ENCODE results near the gene RFXANK. TPM values are rescaled to one million over a fixed set of nuclear protein-coding genes. Genes with fewer than 3 reads are reported as not detected.

The RFXANK gene
- total RNA-seq, 2 donors from 2014 or later = 88.9 to 95.8 TPM

Other genes starting within 250 kb of the RFXANK start
- 100 to 1,000 TPM; 120 to 128 TPM for gene SUGP2, start 158.7 kb upstream of the RFXANK start, total RNA-seq
- 10 to 100 TPM; 19.6 to 44.4 TPM for gene ARMC6, start 158.7 kb upstream of the RFXANK start, total RNA-seq
- 10 to 100 TPM; 14.1 to 18.5 TPM for gene SLC25A42, start 128.3 kb upstream of the RFXANK start, total RNA-seq
- 10 to 100 TPM; 21.0 to 22.4 TPM for gene TMEM161A, start 53.8 kb upstream of the RFXANK start, total RNA-seq
- gene MEF2B, start 22.0 kb upstream of the RFXANK start, total RNA-seq = 1 to 10 TPM in 1 of 2 donors, under 1 TPM in 1; 0.17 to 2.0 TPM
- 10 to 100 TPM; 14.9 to 28.2 TPM for gene BORCS8, start 106 bp upstream of the RFXANK start, total RNA-seq
- 10 to 100 TPM; 39.5 to 50.9 TPM for gene NR2C2AP, start 11.2 kb downstream of the RFXANK start, total RNA-seq
- gene NCAN, start 19.7 kb downstream of the RFXANK start, total RNA-seq = not detected
- gene TM6SF2, start 81.0 kb downstream of the RFXANK start, total RNA-seq = not detected
- 10 to 100 TPM; 50.2 to 51.1 TPM for gene SUGP1, start 128.3 kb downstream of the RFXANK start, total RNA-seq
- gene MAU2, start 128.6 kb downstream of the RFXANK start, total RNA-seq = 10 to 100 TPM; 58.8 to 67.9 TPM
- gene GATAD2A, start 213.4 kb downstream of the RFXANK start, total RNA-seq = 100 to 1,000 TPM in 1 of 2 donors, 10 to 100 TPM in 1; 88.0 to 160 TPM

Data from activated T-helper 17 cell treated with anti-CD3 and anti-CD28 coated beads, Interleukin-2, amount 50 U/mL, for 72 hours (primary cell).